Panc1 (cell line): ENCODE data around the gene CLIC1. TPM values are rescaled to one million over a fixed set of nuclear protein-coding genes. Genes with fewer than 3 reads are reported as not detected.

Source experiments
- ATAC-seq: fragments of 200-7000 bp; cut with Tn5 transposase; 2 replicates; pipeline ENCODE4 v1.9.1; 2020; ENCODE audit warnings: mild to moderate bottlenecking, moderate library complexity
- BruUV-seq: library from RNA; stranded (reverse); fragments of 400-500 nt; replicated peaks from 2 replicates; lab custom pipeline; 2021; lab: Mats Ljungman, UMichigan
- CTCF ChIA-PET: fragments of 300-600 bp; sonication (Branson Sonifier 250); formaldehyde crosslinking; loops from one replicate; lab custom pipeline; 2022; ENCODE audit warnings: antibody characterized with exemption; lab: Charles Lee
- POLR2A ChIA-PET: fragments of 300-600 bp; sonication (Branson Sonifier 250); formaldehyde crosslinking; loops from one replicate; lab custom pipeline; 2022; ENCODE audit warnings: antibody characterized with exemption; lab: Charles Lee
- DNase-seq: peaks from one replicate; pipeline ENCODE4 v3.0.0-alpha.2; 2010; ENCODE audit warnings: low read depth, low spot score
- H3K27ac ChIP-seq: 2 replicates; pipeline ENCODE4 v1.5.1; 2011; ENCODE audit warnings: mild to moderate bottlenecking, low read length, inconsistent platforms
- H3K27me3 ChIP-seq: fragments of 200-500 bp; sonication (Bioruptor generic); 2 replicates; pipeline ENCODE4 v1.6.0; 2014; ENCODE audit warnings: low read length, inconsistent platforms; ENCODE audit not compliant: control insufficient read depth, insufficient read depth
- H3K36me3 ChIP-seq: fragments of 200-500 bp; sonication (Bioruptor generic); 2 replicates; pipeline ENCODE4 v1.5.1; 2014; ENCODE audit warnings: inconsistent platforms, mild to moderate bottlenecking, low read length, moderate library complexity; ENCODE audit not compliant: control insufficient read depth, insufficient read depth
- H3K4me1 ChIP-seq: 2 replicates; pipeline ENCODE4 v1.5.1; 2011; ENCODE audit warnings: inconsistent platforms, mild to moderate bottlenecking, low read length, moderate library complexity; ENCODE audit not compliant: control insufficient read depth, insufficient read depth
- H3K4me3 ChIP-seq, 2 experiments: 2 replicates each; pipeline ENCODE4 v1.5.1; 2011 to 2012; ENCODE audit warnings: low read depth in 2 of 2, low read length in 2 of 2, mild to moderate bottlenecking in 2 of 2, inconsistent platforms in 1 of 2, moderate library complexity in 1 of 2
- H3K9me3 ChIP-seq: fragments of 200-500 bp; sonication (Bioruptor generic); 2 replicates; pipeline ENCODE4 v1.5.1; 2014; ENCODE audit warnings: low read depth, mild to moderate bottlenecking, inconsistent platforms, low read length, moderate library complexity; ENCODE audit not compliant: control insufficient read depth, insufficient read depth
- CTCF ChIP-seq: fragments of 450-650 bp; IDR thresholded peaks from 2 replicates; pipeline ENCODE4 v1.5.1; 2017; ENCODE audit warnings: mild to moderate bottlenecking
- POLR2AphosphoS5 ChIP-seq: IDR thresholded peaks from 2 replicates; pipeline ENCODE4 v1.6.1; 2012; ENCODE audit warnings: mild to moderate bottlenecking, low read depth, low read length, moderate library complexity
- REST ChIP-seq, 2 experiments: IDR thresholded peaks; 2 replicates each; pipeline ENCODE4 v1.6.1; 2011 to 2012; ENCODE audit warnings: low read depth in 2 of 2, control low read depth in 1 of 2, low read length in 1 of 2, mild to moderate bottlenecking in 1 of 2, moderate library complexity in 1 of 2; ENCODE audit not compliant: insufficient read depth in 1 of 2
- SIN3A ChIP-seq: IDR thresholded peaks from 2 replicates; pipeline ENCODE4 v1.6.1; 2012; ENCODE audit warnings: low read depth, mild to moderate bottlenecking, low read length, moderate library complexity, borderline replicate concordance; ENCODE audit not compliant: insufficient read depth
- TCF7L2 ChIP-seq: IDR thresholded peaks from 2 replicates; pipeline ENCODE4 v1.6.1; 2011; ENCODE audit warnings: mild to moderate bottlenecking, low read depth, low read length, inconsistent platforms
- in situ Hi-C: cut with HindIII; loops from 2 replicates; pipeline ENCODE4 v1.10.0; 2016; ENCODE audit warnings: low sequenced_read_pairs, low pct_unique_long_range_greater_than_20kb
- intact Hi-C: fragments of 100-400 bp; cut with micrococcal nuclease; formaldehyde crosslinking; loops from one replicate; pipeline ENCODE4 v1.10.0; 2022; ENCODE audit not compliant: unreplicated experiment
- total RNA-seq: library from RNA; stranded (reverse); gene quantifications from one replicate; pipeline ENCODE4 v1.2.1, GENCODE V29; 2021; ENCODE audit not compliant: unreplicated experiment

Gene CLIC1
- total RNA-seq, 1 experiment from 2014 or later = 583 TPM

DNA sequence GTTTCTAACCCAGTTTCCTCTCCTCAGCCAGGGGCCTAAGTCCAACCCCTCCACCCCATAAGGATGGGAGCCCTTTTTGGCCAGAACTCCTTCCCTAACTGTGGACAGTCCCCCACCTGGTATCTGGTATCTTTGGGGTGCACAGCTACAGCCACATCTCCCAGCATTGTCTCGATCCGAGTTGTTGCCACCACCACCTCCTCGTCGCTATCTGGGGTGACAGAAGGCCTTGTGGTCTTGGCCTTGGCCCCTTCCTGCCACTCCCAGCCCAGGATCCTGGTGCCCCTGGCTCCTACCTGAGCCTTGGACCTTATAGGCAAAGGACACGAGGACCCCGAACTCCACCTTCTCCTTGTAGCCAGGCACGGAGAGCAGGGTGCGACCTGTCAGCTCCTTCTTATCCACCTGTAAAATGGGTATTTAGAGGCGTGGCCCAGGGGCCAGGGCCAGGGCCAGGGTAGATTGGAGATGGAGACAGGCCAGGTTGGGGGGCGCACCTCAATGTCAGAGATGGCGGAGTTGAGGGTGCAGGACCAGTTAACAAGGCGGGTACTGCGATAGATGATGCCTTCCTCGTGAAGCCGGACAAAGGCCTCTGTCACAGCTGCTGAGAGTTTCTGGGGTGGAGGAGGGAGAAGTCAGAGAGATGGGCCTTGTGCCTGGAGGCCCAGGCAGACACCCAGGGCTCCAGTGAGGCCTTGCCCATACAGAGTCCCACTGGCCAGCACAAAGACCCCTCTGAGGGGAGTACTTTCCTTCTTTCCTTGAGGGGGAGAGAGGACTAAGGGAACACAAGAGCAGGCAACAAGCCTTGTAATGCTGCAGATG lies 48.0 kb upstream of the CLIC1 start:
- no TSS peak for BruUV-seq
- no peak for TF ChIP-seq POLR2AphosphoS5
- no peak for TF ChIP-seq TCF7L2
- TF ChIP-seq REST (IDR thresholded peaks at IDR 0.05; ENCODE audit: insufficient read depth in 1 of 2, low read depth in 2 of 2, low read length in 1 of 2) = no peak
- no peak for TF ChIP-seq CTCF
- no peak for TF ChIP-seq SIN3A
- no peak overlapping the region for H3K4me3 ChIP-seq
- POLR2A ChIA-PET = interaction anchor here (0.6 kb wide), 1 partner anchor 72 kb away, joined by 3 read pairs; no protein-coding TSS in a partner anchor
- H3K27ac ChIP-seq = no peak overlapping the region
- no peaks in the 10 kb centered on the region for H3K9me3 ChIP-seq
- in situ Hi-C loops = no loop called here
- no peaks in the 10 kb centered on the region for H3K27me3 ChIP-seq
- DNase-seq (no peak), ATAC-seq (no peak)
- peaks cover 6% of the 10 kb centered on the region; the same call in 1 of the 2 replicates for H3K36me3 ChIP-seq
- intact Hi-C loops = no loop called here
- CTCF ChIA-PET = no interaction called here
- no peaks in the 10 kb centered on the region for H3K4me1 ChIP-seq

DNA sequence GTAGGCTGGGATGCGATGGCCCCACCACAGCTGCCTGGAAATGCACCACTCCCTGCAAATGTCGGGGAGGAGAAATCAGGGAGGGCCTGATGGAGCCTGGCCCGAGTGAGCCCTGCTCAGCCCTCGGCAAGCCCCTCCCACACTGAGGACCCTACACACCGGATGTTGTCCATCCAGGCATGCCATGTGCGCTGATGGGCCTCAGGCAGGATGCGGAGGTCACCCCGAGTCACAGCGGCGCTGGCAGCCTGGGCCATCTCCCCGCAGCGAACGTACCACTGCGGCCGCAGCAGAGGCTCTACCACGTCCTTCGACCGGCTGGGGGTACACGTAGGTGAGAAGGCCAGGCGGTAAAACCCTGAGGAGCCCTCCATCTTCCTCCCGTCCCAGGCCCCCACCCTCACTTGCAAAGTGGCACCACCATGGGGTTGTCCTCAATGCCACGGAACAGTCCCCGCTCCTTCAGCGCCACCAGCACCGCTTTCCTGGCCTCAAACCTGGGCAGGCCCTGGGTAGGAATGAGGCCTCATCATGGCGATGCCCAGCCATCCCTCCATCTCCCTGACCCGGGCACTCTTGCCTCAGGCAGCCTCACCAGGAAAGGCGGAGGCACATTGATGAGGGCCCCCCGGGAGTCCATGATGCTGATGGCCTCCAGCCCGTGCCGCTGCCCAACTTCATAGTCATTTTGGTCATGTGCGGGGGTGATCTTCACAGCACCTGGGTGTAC lies 46.0 kb upstream of the CLIC1 start:
- H3K27ac ChIP-seq = no peak overlapping the region
- H3K4me3 ChIP-seq = no peak overlapping the region
- BruUV-seq = no TSS peak
- no peaks in the 10 kb centered on the region for H3K36me3 ChIP-seq
- no peaks in the 10 kb centered on the region for H3K27me3 ChIP-seq
- ChIA-PET CTCF (no interaction called here), POLR2A (no interaction called here)
- intact Hi-C loops (no loop called here), in situ Hi-C loops (no loop called here)
- H3K4me1 ChIP-seq = peaks cover 7% of the 10 kb centered on the region
- TF ChIP-seq SIN3A (no peak), CTCF (no peak), REST (IDR thresholded peaks at IDR 0.05; ENCODE audit: insufficient read depth in 1 of 2, low read depth in 2 of 2, low read length in 1 of 2) (no peak), TCF7L2 (no peak), POLR2AphosphoS5 (no peak; the same call in 1 of the 2 replicates)
- no peaks in the 10 kb centered on the region for H3K9me3 ChIP-seq
- DNase-seq = no peak
- no peak for ATAC-seq
